HG02642 (cell line): Measurements from ENCODE around the gene MCAM.

Experiments used
- ATAC-seq: cut with Tn5 transposase; IDR thresholded peaks from one replicate; pipeline ENCODE4 v1.9.1; 2021; ENCODE audit warnings: mild to moderate bottlenecking; ENCODE audit not compliant: unreplicated experiment, poor library complexity

Gene MCAM

DNA sequence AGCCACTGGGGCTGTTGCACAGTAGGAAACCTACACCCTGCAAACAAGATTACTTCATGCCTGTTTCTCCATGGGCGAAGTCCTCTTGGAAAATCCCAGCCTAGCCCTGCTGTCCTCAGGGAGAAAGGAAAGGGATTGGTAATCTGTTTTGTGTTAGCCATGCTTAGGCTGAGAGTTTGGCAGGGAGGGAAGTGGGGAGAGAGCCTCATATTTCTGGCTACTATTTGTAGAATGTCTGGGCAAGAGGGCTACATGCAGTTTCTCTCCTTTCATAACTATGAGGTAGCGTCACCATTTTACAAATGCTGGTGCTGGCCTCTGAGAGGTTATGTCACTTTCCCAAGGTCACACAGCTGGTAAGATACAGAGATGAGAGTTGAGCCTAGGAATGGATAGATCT is 30.3 kb upstream of the MCAM start:
- ATAC-seq, result no peak

DNA sequence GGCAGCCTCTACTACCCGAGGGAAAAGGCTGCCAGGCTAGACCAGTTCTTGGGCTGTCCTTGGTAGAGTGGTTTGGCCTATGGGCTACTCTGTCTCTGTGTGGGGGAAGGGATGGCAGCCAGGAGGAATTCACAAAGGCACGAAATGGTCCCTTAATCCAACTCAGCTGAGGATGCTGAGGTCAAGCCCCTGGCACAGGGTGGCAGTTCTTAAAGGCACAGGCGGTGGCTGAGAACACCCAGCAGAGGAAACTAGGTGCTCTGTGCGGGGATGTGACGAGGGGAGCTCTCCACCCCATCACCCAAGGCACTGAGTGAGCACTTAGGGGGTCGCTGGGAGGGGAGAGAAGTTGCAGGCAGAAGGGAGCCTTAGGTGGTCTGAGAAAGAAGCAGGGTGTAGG is 29.7 kb upstream of the MCAM start, which contains the start of gene MFRP:
MFRP (minus strand) TSS at position 101 of the 400 bp plus-strand sequence. CDS start 192 bp downstream, outside the sequence.
- ATAC-seq, result no peak

DNA sequence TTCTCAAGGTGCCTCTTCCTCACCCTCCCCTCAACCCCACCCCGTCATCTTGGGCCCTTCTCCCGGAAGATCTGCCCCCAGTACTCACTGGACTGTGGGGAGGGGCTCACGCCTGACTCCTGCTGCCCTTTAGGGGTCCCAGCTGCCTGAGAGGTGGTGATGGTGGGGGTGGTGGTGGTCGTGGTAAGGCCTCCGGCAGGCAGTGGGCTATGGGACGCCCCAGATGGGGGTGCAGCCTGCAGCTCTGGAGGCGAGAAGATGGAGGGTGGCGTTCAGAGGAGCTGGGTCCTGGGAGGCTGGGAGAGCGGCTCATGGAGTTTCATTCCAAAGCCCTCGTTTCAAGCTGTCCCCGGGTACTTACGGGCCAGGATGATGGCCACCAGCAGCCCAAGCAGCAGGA is 28.8 kb upstream of the MCAM start:
- no peak for ATAC-seq

DNA sequence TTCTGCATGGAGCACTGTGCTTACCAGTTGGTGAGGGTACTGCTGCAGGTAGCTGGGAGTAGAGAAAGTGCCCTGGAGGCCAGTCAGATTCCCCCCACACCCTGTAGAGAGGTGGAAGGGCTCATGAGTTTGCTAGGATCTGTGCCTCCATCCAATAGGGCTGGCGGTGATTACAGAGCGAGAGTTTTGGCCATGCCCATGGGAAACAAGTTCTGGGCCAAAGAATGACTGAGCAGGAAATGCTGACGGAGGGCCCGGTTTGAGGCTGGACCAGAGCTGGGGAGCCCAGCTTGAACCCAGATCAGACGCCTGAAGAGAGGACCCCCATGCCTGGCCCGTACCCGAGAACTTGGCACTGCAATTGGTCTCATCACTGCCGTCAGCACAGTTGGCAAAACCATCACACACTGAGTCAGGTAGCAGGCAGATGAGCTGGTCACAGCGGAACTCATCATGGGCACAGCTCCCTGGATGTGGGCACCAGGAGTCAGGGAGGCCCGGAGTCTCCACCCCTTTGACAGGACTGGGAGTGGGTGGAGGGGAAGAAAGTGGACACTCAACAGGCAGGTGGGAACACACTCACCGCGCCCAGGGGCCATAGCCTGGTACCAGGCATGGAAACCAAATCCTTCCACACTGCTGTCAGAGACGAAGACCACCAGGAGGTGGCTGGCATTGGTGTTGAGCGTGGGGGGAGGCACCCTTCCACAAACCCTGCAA is 27.5 kb upstream of the MCAM start:
- ATAC-seq, result no peak

DNA sequence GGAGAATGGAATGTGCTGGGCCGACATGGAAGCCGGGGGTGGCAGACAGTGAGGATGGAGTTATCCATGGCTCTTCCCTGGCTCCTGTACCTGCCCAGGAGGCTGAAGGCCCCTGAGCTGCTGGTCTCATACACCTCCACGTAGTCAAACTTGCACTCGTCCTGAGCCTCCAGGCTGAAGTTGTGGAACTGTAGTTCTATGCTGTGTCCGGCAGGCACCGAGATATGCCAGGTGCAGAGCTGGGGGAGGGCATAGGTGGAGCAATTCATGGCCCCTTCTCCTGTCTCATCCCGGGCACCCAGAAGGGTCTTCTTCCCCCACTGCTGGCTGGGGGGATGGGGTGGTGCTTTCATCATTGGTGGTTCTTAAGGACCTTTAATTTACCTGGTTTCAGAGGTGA is 26.8 kb upstream of the MCAM start:
- ATAC-seq, result no peak

DNA sequence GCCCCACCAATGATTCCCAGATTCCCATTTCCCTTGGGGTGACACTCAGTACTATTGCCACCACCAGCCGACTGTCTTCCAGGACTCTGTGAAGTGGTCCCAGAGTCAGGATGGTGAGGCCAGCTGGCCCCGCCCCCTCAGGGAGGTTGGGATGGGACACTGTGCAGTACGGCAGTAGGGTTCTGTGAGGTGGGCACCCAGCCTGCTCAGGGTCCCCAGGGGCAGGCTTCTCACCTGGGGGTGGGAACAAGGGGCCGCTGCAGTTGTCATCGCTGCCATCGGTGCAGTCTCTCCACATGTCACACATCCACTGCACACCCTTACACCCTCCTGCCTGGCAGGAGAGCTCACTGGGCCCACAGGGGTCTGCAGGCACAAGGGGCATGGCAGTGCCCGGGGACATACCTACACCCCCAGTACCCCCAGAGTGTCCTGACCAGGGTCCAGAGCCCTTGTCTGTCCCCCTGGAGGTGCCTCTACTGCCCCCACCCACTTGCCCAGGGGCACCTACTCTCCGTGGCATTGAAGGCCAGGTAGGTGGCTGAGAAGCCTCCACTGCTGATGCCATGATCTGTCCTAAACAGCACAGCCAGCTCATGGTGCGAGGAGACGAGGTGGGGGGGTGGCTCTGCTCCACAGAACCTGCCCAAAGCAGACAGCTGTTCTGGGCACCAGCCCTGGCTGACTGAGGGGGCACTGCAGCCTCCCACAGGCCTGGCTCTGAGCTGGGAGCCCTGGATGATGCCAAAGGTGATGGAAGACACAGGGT is 25.6 kb upstream of the MCAM start:
- no peak for ATAC-seq

DNA sequence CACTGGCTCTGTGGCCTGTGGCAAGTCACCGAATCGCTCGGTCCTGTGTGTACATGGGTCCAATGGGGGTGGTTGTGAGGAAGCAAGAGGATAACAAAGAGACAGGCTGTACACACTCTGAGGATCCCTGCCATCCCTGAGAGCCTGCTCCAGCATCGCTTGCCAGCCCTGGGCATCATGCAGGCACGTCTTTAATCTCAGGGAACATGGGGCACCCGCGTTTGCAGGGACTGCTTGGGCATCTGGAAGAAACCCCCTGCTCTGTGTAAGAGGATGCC is 25.0 kb upstream of the MCAM start:
- no peak for ATAC-seq

DNA sequence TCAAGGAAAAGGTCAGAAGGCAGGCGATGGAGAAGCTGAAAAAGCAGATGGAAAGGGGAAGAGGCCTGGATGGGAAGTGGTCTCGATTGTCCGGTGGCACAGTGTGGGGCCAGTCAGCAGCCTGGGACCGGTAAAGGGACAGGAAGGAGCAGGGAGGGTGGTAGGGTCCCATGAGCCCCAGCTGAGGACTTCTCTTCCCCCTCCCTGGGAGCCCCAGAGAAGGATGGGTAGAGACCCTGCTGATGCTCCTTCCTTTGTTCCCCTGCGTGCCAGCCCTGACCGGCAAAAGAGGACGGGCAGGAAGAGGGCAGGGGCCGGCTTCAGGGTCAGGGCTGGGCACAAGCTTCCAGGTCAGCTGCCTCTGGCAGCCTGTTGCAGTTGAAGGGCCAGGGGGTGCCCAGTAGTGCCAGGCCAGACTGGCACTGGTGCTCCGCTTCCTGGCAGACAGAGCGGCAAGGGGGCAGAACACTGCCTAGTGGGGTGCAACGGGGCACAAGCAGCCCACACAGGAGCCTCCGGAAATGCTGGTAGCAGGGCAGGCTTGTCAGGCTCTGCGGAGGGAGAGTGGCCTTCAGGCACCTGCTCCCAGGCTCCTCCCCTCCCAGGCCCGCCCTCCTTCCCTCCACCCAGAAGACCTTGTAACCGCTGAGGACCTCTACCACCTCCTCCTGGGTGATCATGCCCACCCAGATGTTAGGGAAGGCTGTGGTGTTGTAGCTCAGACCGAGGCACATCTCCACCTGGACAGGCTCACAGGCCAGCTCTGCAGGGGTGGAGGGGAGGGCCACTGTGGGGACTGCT is 24.5 kb upstream of the MCAM start:
- no peak for ATAC-seq

DNA sequence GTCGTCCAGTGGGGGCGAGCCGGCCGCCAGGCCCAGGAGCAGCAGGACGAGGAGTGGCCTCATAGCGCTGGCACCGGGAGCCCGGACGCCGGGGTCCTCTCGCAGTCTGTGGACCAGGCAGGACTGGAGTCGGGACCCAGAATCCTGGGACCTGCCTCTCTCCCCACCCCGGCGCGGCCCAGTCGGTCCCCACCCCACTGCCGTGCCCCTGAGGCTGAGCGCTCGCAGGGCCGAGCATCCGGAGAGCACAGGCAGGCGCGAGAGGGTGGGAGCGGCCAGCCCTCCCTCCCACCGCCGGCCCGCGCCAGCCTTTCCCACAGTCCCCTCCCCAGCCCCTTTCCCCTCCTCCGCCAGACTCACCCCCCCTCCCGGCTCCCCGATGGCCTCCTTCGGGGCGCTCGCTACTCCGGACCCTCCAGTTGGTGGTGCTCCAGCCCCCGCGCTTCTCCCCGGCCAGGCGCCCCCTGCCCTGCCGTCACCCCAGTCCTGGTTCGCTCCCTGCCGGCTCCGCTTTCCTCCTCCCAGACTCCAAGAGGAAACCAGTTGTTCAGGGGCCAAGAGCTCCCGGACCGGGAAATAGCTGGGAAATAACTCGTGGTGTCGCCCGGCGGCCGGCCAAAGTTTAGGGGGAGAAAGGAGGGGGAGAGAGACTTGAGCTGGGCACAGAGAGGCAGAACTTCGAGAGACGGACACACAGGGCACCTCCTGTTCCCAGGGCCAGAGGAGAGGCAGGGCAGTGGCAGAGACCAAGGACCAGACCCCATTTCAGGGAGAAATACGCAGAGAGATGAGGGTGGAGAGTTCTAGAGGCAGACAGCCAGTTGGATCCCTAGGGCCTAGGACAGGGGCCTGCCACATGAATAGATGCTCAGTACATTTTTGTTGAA is 23.6 kb upstream of the MCAM start, which contains the start of gene C1QTNF5:
C1QTNF5 (minus strand) TSS at position 549 of the 887 bp plus-strand sequence; CDS start at position 63, 486 bp downstream.
- no peak for ATAC-seq

DNA sequence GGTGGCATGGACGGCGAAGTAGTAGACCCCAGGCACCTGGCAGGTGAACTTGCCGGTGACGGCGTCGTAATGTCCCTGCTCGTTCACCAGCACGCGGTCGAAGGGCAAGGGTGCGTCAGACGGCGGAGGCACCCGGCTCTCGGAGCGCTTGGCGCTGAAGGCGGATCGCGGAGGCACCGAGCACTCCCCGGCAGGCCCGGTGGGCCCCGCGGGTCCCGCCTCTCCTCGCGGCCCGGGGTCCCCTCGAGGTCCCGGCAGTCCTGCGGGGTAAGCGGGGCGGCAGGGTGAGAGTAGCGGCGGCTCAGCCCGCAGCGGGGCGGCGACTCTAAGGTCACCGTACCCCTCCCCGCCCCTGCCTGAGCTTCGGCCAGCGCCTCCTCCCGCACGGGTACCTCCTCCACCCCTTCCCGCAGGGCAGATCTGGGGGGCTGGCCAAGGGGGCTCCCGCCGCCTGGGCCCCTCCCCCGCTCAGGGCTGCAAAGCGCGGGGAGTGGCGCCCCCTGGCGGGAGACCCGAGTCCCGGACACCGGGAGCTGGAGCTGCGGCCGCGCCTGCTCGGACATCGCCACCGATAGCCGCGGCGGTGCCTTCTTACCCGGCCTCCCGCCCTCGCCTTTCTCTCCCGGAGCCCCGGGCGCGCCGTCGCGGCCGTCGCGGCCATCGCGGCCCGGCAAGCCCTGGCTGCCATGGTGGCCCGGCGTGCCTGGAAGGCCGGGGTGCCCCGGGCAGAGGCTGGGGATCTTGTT is 22.8 kb upstream of the MCAM start:
- no peak for ATAC-seq

DNA sequence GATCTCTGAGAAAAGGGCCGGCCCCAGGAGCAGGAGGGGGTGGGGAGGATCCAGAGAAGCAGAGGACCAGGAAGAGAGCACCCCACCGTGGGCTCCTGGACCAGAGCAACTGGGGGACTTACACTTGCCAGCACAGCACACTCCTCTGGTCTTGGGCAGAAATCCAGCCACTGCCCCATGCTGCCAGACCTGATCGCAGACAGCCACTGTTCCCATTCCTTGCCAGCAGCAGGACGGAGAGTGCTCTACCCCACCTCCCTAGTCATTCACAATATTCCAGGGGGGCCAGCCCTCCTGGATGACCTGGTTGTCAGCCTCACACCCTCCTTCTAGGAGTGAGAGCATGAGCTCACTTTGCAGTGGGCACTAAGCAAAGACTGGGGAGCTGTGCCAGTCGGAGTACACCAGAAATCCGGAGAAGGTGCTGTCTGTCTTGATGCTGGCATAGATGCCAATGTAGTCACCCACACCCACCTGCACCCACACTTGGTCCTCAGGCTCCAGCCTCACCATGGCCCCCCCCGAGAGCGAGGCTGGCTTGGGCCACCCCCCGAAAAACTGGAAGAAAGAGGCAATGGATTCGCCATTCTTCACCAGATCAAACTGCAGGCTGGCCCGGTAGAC is 22.1 kb upstream of the MCAM start:
- no peak for ATAC-seq

DNA sequence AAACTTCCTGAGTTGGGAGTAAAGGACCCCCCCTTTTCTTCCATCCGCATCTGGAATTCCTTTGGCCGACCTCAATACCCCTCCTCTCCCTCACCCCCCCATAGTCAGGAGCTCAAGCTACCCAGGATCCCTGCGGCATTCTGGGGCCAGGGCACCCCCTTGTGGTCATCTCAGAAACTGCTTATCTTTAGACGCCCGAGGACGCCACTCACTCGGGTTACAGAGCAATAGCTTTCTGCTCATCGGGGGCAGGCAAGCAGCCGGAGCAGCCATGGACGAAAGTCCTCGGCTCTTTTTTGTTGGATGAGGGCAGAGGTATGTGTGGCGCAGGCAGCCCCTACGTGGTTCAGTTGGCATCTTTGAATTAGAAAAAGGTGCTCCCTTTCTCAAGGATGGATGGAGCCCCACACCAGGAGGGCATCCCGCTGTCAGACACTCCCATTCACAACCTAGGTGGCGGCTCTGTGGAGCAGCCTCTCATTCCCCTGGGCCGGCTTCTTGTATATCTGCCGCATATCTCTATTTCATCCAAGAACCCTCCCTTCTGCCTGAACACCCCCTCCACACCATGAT is 21.5 kb upstream of the MCAM start:
- ATAC-seq, result no peak

DNA sequence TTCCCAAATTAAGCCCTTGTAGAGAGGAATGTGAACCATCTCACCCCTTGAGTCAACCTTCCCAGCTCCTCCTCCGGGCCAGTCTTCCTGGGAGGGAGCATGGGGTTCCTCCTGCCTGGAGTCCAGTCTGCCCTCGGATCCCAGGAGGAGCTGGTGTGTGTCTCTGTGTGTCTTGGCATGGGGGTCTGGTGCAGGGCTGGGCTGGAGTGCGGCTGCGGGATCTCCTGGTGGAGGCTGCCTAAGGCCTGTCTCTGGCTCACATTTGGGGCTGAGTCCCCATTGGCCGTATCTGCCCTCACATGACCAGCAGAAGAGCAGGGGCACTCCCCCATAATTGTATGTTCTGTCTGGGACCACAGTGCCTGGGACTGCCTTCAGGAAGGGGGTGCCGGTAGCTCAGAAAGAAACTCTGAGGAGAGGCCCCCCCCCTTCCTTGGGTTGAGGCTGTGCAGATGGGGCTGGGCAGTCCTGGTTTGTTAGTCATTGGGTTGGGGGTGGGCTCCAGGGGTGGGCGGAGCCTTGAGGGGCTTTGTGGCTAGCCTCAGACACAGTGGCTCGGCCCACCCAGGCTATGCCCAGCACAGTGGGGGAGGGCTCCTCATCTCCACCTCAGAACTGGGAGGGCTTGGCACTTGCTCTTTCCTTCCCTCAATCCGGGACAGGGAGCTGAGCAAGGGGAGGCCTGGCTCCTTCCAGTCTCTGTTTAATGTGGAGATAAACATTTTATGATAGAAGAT is 20.8 kb upstream of the MCAM start:
- no peak for ATAC-seq

DNA sequence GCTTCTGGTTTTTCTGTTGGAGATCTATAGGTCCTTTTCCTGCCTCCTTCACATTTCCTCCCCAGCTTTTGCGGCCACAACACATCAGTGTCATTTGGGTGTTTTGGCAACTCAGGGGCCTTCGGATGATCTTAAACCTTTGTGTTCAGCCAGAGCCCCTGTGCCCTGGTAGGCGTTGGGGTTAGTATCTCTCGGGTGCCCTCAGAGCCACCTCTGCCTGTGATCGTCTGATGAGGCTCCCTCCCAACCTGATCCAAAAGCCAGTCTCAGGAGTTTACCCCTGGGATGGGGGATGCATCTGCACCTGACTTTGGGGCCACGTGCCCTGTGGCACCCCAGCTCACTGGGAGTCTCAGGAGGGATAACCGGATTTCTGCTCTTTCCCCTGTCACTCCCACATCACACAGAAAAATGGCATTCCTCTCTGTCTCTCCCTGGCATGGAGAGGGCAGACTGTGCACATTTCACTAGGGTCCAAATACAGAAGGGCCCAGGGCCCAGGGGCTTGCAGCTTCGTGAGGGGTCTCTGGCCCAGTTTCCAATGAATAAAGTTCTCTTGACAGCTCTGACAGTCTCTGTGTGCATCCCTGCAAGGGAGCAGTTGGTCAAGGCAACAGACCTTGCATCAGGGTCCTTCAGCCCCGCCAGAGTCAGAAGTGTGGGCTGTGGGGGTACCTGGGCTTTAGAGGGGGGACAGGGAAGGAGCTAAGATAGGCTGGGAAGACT is 20.0 kb upstream of the MCAM start:
- ATAC-seq, result no peak

DNA sequence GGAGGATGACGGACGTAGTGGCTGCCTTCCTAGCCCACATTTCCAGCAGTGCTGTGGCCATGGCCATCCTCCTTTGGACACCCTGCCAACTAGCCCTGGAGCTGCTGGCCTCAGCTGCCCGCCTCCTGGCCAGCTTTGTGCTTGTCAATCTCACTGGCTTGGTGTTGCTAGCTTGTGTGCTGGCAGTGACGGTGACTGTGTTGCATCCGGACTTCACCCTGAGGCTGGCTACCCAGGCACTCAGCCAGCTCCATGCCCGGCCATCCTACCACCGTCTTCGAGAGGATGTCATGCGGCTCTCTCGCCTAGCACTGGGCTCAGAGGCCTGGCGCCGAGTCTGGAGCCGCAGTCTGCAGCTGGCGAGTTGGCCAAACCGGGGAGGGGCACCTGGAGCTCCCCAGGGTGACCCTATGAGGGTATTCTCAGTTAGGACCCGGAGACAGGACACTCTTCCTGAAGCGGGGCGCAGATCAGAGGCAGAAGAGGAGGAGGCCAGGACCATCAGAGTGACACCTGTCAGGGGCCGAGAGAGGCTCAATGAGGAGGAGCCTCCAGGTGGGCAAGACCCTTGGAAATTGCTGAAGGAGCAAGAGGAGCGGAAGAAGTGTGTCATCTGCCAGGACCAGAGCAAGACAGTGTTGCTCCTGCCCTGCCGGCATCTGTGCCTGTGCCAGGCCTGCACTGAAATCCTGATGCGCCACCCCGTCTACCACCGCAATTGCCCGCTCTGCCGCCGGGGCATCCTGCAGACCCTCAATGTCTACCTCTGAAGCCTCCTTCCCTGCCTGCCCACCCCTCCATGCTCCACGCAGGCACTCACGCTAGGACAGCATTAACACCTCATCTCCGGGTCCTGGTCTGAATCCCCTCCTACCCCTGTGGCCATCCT is 19.0 kb upstream of the MCAM start:
- ATAC-seq, result no peak

DNA sequence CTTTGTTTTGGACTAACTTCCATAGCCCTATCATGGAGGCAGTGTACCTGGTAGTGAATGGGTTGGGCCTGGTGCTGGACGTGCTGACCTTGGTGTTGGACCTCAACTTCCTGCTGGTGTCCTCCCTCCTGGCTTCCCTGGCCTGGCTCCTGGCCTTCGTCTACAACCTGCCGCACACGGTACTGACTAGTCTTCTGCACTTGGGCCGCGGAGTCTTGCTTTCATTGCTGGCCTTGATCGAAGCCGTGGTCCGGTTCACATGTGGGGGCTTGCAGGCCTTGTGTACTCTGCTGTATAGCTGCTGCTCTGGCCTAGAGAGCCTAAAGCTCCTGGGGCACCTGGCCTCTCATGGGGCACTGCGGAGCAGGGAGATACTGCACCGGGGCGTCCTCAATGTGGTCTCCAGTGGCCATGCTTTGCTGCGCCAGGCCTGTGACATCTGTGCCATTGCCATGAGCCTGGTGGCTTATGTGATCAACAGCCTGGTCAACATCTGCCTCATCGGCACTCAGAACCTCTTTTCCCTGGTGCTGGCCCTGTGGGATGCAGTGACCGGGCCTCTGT is 18.2 kb upstream of the MCAM start:
- no peak for ATAC-seq
